ENCODE results near the gene SIRT5.

The SIRT5 gene

DNA sequence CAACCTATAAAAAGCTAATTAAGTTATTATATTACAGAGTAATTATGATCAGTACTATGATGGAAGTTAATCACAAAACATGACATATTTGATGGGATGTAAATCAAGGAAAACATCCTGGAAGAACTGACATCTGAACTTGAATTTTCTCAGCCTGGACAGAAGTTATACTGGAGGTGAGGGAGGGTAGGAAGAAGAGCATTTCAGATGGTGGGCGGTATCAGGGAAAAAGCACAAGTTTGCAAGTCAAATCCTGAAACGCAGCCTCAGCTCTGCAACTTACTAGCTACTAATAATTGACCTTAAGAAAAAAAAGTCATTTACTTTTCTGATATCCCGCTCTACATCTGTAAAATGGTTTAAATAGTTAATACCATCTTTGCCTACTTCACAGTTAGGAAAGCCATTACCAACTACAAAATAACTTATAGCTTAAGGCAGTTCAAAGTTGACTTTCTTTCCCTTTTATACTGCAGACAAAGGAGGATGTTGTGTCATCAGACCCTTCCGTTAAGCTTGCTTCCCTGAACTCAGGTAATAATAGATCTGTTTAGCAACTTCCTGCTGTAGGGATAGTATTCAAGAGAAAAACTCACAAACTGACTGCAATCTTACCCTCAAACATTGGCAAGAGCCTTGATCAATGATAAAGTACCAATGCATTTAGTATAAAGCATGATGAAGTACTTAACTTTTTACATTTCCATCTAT, 61.7 kb downstream of the SIRT5 start:
- DNase-seq (ENCODE audit: low read depth) = no peak

DNA sequence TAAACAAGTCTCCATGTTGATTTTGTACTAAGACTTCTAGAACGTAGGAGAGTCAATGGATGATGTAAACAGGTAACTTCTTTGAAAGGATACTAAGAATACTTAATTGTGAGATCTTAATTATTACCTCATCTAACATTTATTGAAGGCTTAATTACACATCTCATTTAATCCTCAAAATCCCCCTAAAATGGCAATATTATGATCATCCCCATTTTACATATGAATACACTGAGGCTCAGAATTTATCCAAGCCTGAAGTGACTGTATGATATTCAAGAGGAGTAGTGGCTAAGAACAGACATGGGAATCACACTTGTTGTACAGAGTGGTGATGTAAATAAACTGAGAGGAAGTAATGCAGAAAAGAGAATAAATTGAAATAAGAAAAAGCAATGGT, 63.6 kb downstream of the SIRT5 start:
- no peak for DNase-seq (ENCODE audit: low read depth)

DNA sequence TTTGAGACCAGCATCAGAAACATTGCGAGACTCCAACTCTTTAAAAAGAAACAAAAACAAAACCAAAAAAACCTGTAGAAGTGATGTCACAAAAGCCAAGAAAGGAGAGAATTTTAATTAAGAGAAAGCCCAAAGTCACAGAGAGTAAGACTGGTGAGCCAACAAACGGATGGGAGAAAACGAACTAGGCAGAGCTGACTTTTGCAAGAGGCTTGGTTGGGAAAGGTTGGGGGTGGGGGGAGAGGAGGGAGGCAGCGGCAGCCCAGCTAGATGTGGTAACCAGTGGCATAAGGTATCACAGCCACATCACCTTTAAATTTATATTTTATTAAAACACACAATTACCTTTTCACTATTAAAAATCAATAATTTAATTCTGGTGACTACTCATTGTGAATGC, 64.2 kb downstream of the SIRT5 start:
- DNase-seq (ENCODE audit: low read depth) = no peak

DNA sequence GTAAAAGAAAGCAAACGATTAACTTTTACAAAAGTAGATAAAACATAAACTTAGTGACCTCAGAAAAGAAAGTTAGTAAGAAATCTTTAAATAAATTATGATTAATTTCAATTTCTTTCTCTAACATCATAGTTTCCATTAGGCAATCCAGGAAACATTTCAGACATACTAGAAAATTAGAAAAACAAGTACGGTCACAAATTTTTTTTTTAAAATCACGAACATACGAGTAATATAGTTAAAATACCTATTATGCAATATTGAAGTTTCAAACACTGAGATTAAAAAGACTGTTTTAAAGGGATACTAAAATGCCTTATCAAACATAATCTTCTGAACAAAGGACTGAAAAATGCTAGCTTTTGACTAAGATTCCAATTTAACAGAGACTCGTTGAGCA, 66.9 kb downstream of the SIRT5 start:
- no peak for DNase-seq (ENCODE audit: low read depth)

DNA sequence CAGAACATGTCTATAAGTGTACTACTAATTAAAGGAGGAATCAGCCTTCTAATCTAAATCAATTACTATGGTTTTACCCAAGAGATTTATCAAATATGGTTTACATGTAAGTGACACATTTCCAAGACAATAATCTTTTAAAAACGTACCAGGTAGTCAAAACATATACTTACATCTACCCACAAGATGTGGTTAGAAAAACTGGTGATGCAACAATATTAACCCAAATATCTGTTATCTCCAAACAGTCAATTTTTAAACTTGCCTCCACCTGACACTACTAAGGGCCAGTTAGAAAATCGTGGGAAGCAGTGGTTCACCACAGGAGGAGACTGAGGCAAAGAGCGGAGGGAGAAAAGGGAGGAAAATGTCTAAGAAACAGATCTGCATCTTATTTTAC, 68.7 kb downstream of the SIRT5 start:
- DNase-seq (ENCODE audit: low read depth) = no peak

DNA sequence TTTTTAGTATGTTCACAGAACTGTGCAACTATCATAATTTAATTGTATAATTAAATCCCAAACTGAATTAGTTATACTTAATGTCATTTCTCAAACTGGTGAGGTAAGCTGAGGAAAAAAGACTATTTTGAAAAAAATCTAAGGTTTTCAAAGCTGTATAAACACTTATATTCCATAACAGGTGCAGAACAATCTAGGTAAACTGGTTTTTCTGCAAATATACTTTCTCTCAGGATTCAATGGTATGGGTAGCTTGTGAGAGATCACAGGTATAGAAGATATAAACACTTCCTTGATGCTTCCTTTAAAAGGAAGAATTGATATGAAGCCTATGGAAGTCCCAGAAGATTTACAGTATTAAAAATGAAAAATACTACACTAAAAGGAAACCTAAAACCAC, 74.4 kb downstream of the SIRT5 start:
- DNase-seq (ENCODE audit: low read depth) = no peak

DNA sequence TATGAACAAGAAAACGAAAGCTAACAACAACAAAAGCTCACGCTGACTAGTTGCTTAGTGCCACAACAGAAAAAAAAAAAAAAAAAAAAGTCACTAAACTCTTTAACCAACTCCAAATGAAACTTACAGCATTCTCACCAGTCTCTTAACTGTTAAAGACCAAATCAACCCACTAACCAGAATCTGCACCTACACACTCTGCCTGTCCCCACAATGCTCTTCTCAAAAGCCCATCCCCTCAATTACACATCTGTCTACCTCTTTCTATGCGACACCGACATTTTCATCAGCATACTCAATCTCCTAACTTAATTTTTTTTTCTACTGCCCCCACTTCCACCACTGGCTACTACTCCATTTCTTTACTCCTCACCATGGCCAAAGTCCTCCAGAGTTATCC, 75.0 kb downstream of the SIRT5 start:
- no peak for DNase-seq (ENCODE audit: low read depth)

DNA sequence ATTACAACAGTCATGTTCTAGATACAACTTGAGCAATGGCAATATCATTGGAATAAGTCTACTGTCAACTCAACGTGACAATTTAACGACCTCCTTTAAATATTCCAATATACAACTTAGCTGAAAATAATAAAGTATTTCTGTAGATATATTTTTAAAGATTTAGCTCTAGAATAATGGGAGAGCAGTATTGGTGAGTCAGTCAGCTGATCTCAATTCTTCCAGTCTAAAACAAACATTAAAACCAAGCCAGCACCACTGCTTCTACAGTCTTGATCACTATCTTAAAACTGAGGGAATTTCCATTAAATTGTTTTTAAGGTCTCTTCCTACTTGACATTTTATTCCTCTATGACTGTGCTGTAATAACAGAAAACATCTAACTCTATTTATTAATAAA, 78.9 kb downstream of the SIRT5 start:
- DNase-seq (ENCODE audit: low read depth) = no peak

DNA sequence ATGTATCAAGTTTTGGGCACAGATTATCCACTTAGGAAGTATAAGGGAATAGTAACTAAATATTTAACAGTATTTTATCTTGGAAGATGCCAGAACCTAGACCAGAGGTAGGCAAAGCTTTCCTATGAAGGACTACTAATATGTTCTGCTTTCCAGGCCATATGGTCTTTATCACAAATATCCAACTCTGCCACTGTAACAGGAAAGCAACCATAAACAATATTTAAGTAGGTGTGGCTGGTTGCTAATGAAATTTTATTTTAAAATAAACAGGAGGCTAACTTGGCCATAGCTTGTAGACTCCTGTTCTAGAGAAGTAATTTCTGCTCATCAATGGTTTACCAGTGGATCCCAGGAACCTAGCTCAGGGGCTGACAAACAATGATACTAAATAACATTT, 80.1 kb downstream of the SIRT5 start:
- DNase-seq (ENCODE audit: low read depth) = no peak

DNA sequence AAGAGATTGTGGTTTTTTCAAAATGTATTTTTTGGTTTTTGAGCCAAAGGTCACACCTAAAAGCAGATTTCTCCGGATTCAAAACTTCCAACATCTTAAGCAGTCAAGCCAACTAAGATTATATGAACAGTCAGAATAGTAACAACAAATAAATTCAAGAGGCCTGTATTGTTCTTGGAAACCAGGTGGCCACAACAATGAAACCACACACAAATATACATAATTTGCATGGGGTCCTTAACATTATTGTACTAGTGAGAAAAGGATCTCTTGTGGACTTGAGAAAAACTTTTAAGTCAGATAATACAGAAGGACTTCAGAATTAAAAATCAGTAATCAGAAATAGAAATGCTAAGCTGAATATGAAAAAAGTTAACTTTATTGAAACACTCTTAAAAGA, 81.3 kb downstream of the SIRT5 start:
- DNase-seq (ENCODE audit: low read depth) = no peak

DNA sequence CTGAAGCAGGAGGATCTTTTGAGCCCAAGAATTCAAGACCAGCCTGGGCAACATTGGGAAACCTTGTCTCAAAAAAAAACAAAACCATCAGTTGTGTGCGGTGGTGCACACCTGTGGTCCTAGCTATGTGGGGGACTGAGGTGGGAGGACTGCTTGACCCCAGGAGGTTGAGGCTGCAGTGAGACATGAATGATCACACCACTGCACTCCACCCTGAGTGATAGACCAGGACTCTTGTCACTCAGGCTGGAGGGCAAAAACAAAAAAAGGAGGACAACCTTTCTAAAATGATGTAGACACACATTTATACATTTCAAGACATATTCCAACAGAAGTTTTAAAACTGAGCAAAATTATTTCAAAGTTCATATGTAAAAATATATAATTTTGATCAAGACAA, 85.9 kb downstream of the SIRT5 start:
- DNase-seq (ENCODE audit: low read depth) = no peak

DNA sequence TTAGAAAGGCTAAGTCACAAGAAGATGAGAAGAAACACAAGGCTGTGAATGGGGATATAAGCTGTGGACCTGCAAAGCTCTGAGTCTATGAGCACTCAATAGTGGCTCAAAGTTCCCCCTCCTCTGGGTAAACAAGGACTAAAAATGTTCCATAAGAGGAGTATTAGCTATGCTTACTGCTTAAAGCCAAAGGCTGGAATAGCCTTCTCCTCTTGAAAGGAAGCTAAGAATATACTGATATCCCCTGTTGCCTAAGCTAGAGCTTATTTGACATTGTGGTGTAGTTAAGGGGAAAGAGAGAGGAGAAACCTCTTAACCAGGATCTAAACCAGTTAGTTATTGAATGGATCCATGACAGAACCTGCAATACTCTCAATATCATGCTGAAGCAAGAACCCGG, 86.5 kb downstream of the SIRT5 start:
- no peak for DNase-seq (ENCODE audit: low read depth)

DNA sequence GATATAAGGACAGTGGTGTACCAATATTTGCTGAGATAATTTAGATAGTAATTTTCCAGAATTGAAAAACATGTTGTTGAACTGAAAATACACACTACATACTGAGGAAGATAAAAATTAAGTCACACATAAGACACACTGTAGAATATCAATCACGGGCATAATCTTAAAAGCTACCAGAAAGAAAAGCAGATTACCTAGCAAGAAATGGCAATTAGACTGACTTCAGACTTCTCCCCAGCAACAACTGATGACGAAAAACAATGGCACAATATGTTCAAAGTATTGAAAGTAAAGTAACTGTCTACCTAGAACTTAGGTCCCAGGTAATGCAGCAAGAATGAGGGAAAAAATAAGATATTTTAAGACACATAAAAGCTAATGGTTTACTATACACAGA, 87.2 kb downstream of the SIRT5 start:
- no peak for DNase-seq (ENCODE audit: low read depth)

DNA sequence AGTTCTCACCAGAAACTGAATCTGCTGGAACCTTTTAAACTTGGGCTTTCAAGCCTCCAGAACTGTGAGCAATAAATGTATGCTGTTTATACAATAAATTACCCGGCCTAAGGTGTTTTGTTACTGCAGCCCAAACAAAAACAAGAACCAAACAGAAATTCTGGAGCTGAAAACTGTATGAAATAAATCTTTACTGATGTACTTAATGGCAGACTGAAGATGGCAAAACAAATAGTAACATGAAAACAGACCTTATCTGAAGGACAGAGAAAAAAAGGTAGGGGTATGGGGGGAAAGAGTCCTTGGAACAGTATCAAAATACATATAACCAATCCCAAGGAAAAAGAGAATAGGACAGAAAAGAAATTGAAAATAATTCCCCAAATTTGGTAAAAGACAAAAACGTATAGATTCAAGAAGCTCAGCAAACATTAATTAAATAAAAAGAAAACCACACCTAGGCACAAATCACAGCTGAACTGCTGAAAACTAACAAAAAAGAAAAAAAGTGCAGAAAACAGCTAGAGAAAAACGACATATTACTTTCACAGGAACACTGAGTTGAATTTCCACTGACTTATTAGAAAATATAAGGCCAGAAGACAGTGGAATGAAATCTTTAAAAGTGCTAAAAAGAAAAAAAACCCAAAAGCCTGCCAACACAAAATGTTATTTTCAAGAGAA, 88.4 kb downstream of the SIRT5 start:
- DNase-seq (ENCODE audit: low read depth) = no peak

DNA sequence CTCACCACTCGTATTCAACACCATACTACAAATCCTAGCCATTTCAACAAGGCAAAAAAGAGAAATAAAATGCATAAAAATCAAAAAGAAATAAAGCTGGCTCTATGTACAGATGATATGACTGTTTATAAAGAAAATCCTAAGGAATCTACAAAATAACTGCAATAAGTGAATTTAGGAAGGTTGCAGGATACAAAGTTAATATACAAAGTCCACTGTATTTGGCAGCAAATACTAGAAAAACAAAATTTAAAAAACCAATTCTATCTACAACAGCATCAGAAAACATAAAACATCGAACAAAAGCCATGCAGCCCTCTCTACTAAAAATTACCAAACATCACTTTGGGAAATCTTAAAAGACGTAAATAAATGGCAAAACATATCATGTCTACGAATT, 89.6 kb downstream of the SIRT5 start:
- no peak for DNase-seq (ENCODE audit: low read depth)
